Type B pancreatic cell (in vitro differentiated cells): ENCODE data around the gene MIDN. TPM values are rescaled to one million over a fixed set of nuclear protein-coding genes. Genes with fewer than 3 reads are reported as not detected.
A peak's percentile ranks its signal among the peaks of the same experiment; 100 is the strongest.
"Not testable (repeated sequence)": the region's sequence is repeated elsewhere in the genome, so short reads cannot be mapped to it uniquely, and the experiment has no call there.

Source experiments
- DNase-seq: peaks from one replicate; pipeline ENCODE4 v3.0.0; 2021; ENCODE audit warnings: mixed read lengths; ENCODE audit not compliant: unreplicated experiment; ENCODE audit errors: extremely low spot score
- H3K27ac Mint-ChIP-seq: 2 replicates; pipeline ENCODE4 v1.8.0; 2021; ENCODE audit warnings: mild to moderate bottlenecking, mixed read lengths
- H3K27me3 Mint-ChIP-seq: 2 replicates; pipeline ENCODE4 v1.8.0; 2021; ENCODE audit warnings: mixed read lengths
- H3K36me3 Mint-ChIP-seq: 2 replicates; pipeline ENCODE4 v1.8.0; 2021; ENCODE audit warnings: mixed read lengths
- H3K4me1 Mint-ChIP-seq: one replicate; pipeline ENCODE4 v1.8.0; 2021; ENCODE audit warnings: mixed read lengths; ENCODE audit not compliant: unreplicated experiment
- H3K4me3 Mint-ChIP-seq: 2 replicates; pipeline ENCODE4 v1.8.0; 2021; ENCODE audit warnings: mild to moderate bottlenecking, mixed read lengths
- H3K9me3 Mint-ChIP-seq: 2 replicates; pipeline ENCODE4 v1.8.0; 2021; ENCODE audit warnings: mixed read lengths
- CTCF ChIP-seq: fragments of 200-600 bp; sonication (generic); conservative IDR thresholded peaks from 2 replicates; pipeline ENCODE4 v1.5.0; 2021; ENCODE audit warnings: antibody characterized with exemption, mild to moderate bottlenecking
- long read RNA-seq: library from polyadenylated mRNA; unstranded; transcript quantifications from one replicate; pipeline ENCODE4 v2.0.0, GENCODE V29; 2020
- total RNA-seq: library from RNA; stranded (reverse); gene quantifications from 2 replicates; pipeline ENCODE4 v1.2.1, GENCODE V29; 2021; ENCODE audit warnings: low replicate concordance

Gene MIDN
- 122 and 127 TPM in 2 replicates for total RNA-seq
- long read RNA-seq, result 0 reads

- peaks cover 4% of the 10 kb centered on the region for H3K36me3 Mint-ChIP-seq
- peak within 1 kb of the TSS; percentile 84 for H3K4me3 Mint-ChIP-seq
- no peaks in the 10 kb centered on the region for H3K9me3 Mint-ChIP-seq
- no peak for TF ChIP-seq CTCF
- peak within 1 kb of the TSS; percentile 66 for H3K27ac Mint-ChIP-seq
- DNase-seq, result no peak
- H3K27me3 Mint-ChIP-seq, result no peaks in the 10 kb centered on the region
- no peaks in the 10 kb centered on the region for H3K4me1 Mint-ChIP-seq
Observed at GRCh38 chr19:1248139-1248785, at the start of gene MIDN. Gene MIDN (plus strand): TSS chr19:1248583. CDS start chr19:1250297, 1,714 bp downstream.

DNA sequence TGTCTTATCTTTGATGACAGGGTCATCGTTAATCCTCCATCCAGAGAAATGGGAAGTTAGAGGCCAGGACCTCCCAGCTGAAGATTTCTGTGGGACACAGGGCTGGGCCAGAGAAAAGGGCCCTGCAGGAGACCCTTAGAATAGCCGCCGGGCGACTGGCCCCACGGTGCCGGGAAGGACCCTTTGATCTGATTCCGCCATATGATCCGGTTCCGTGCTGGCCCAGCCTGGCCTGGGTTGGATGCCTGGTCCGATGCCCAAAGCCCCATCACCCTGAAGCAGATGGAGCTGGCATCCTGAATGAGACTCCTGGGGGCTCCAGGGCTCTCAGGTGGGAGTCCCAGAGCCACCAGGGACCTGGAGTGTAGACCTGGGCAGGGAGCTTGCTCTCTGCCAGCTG, 48.9 kb upstream of the MIDN start:
- Mint-ChIP-seq H3K4me1 (peaks cover 11% of the 10 kb centered on the region), H3K27me3 (no peaks in the 10 kb centered on the region), H3K27ac (no peak overlapping the region), H3K36me3 (no peaks in the 10 kb centered on the region), H3K4me3 (no peak overlapping the region), H3K9me3 (no peaks in the 10 kb centered on the region)
- TF ChIP-seq CTCF, result no peak
- no peak for DNase-seq

GRCh38 chr19:1200614-1201013, 47.8 kb upstream of the MIDN start:
- not testable (repeated sequence) for H3K4me3 Mint-ChIP-seq, H3K27me3 Mint-ChIP-seq, H3K27ac Mint-ChIP-seq

GRCh38 chr19:1205114-1206099, 43.0 kb upstream of the MIDN start, which contains the start of gene STK11:
Gene STK11 (plus strand): TSS chr19:1205778. CDS start chr19:1206914, 1,136 bp downstream.
- peak within 1 kb of the TSS; percentile 87 for H3K27ac Mint-ChIP-seq
- H3K4me3 Mint-ChIP-seq, result peak within 1 kb of the TSS; percentile 90
- no peaks in the 10 kb centered on the region for H3K36me3 Mint-ChIP-seq
- no peak for TF ChIP-seq CTCF
- peaks cover 11% of the 10 kb centered on the region for H3K4me1 Mint-ChIP-seq
- DNase-seq, result peak; percentile 100
- H3K9me3 Mint-ChIP-seq, result no peaks in the 10 kb centered on the region
- H3K27me3 Mint-ChIP-seq, result no peaks in the 10 kb centered on the region

More at GRCh38 chr19:1200614-1201013, 47.8 kb upstream of the MIDN start:
- H3K36me3 Mint-ChIP-seq, H3K9me3 Mint-ChIP-seq, DNase-seq: not testable (repeated sequence)
- H3K4me1 Mint-ChIP-seq, result peaks cover 11% of the 10 kb centered on the region

- Mint-ChIP-seq H3K4me1 (peaks cover 11% of the 10 kb centered on the region), H3K27ac (peak overlapping the region; percentile 87), H3K36me3 (no peaks in the 10 kb centered on the region), H3K9me3 (no peaks in the 10 kb centered on the region), H3K4me3 (peak overlapping the region; percentile 90), H3K27me3 (no peaks in the 10 kb centered on the region)
- DNase-seq, result no peak
- TF ChIP-seq CTCF, result no peak
Observed at GRCh38 chr19:1206150-1206863, 42.1 kb upstream of the MIDN start.
